Ovary (tissue), 9 donors: ENCODE measurements around the gene KLRC2. TPM values are rescaled to one million over a fixed set of nuclear protein-coding genes. Genes with fewer than 3 reads are reported as not detected.
"Not testable (repeated sequence)": the region's sequence is repeated elsewhere in the genome, so short reads cannot be mapped to it uniquely, and the experiment has no call there.

Source experiments
- DNase-seq, 5 donors: peaks; one replicate each; pipeline ENCODE4 v3.0.0-alpha.2; 2019 to 2020
- H3K27ac ChIP-seq, 2 donors: fragments of 200-600 bp; one replicate each; pipeline versions ENCODE4 v1.5.1 to v1.8.0; 2019 to 2022
- H3K27me3 ChIP-seq: fragments of 200-600 bp; one replicate; pipeline ENCODE4 v1.8.0; 2022
- H3K36me3 ChIP-seq: fragments of 200-600 bp; sonication (generic); one replicate; pipeline ENCODE4 v1.5.1; 2019
- H3K4me1 ChIP-seq: one replicate; pipeline ENCODE4 v1.8.1; 2013; ENCODE audit warnings: mild to moderate bottlenecking, moderate library complexity; ENCODE audit not compliant: insufficient read depth
- H3K4me3 ChIP-seq: fragments of 200-600 bp; sonication (generic); one replicate; pipeline ENCODE4 v1.5.1; 2017
- H3K9me3 ChIP-seq, 2 donors: fragments of 200-600 bp in 1 of 2; sonication (generic) in 1 of 2; one replicate each; pipeline versions ENCODE4 v1.5.1 to v1.8.1; 2013 to 2019; ENCODE audit warnings: mild to moderate bottlenecking in 1 of 2, moderate library complexity in 1 of 2
- CTCF ChIP-seq, 3 donors: fragments of 450-650 bp in 2 of 3; fragments of 200-600 bp in 1 of 3; IDR thresholded peaks; one replicate each; pipeline versions ENCODE4 v1.5.1 to v1.8.0; 2016 to 2022; ENCODE audit warnings: antibody characterized with exemption in 3 of 3, mild to moderate bottlenecking in 1 of 3
- EP300 ChIP-seq: sonication (generic); formaldehyde crosslinking; IDR thresholded peaks from one replicate; pipeline ENCODE4 v1.6.1; 2017; ENCODE audit warnings: antibody characterized with exemption
- POLR2A ChIP-seq: fragments of 450-650 bp; IDR thresholded peaks from one replicate; pipeline ENCODE4 v1.6.1; 2017; ENCODE audit warnings: antibody characterized with exemption, mild to moderate bottlenecking, moderate library complexity
- WGBS, 3 donors: extraction: QIAGEN DNeasy Blood & Tissue Kit in 1 of 3; methylation state at CpG; one replicate each; pipeline versions ENCODE4 v1.1.5 to v1.1.7; 2013 to 2017; 5-methylcytosine and 5-hydroxymethylcytosine counted together
- intact Hi-C, 4 donors: fragments of 100-400 bp; cut with DNase I; formaldehyde crosslinking; loops; one replicate each; pipeline versions ENCODE4 v1.11.0 to v1.15.1; 2022 to 2023
- polyA plus RNA-seq, 2 donors: library from polyadenylated mRNA; stranded (reverse); fragments of 200-250 nt in 1 of 2; fragments of 350-450 nt in 1 of 2; fragmentation: Illumina TruSeq in 1 of 2; extraction: RNeasy Lipid Tissue Mini Kit (QIAGEN cat#74804) in 1 of 2; gene quantifications; one replicate each; pipeline ENCODE4 v1.2.3, GENCODE V29; 2013 to 2014
- total RNA-seq, 7 donors: library from RNA; depleted of rRNA in 2 of 7; stranded (reverse); fragments of >200 nt in 2 of 7; fragmentation: NEBNext Ultra II Directional in 3 of 7; extraction: Animal tissue kit (Norgen Biotek cat#: 25700) in 3 of 7; gene quantifications; one replicate each; pipeline versions ENCODE4 v1.1.0 to v1.2.4, GENCODE V29; 2016 to 2023
- donor health status: DM: no; HTN: no; CAD: no; lungs with moderate emphysema.
- donor health status: DM: no; HTN: no; CAD: no.
- donor health status: Bipolar disorder and iron deficiency.
- donor health status: DM: yes; HTN: yes; CAD: no.
- donor health status: DM: no; HTN: no; CAD: no.
- donor health status: DM: yes; HTN: yes; CAD: no.

KLRC2 gene
- total and polyA plus RNA-seq, 9 donors: 0.15 to 2.6 (median 0.55) TPM; not detected in 2

DNA sequence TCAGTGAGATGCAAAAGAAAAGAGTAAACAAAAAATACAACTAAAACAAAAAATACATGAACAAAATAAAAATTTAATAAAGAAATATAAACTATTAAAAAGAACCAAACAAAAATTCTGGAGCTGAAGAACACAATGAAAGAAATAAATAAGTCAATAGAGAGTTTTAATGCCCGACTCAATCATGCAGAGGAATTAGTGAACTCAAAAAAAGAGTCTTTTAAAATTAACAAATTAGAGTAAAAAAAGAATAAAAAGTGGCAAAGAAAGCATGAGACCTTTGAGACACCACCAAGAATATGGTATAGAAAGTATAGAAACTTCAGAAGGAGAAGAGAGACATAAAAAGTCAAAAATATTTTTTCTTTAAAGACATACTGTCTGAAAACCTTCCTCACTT is 20.0 kb upstream of the KLRC2 start:
- intact Hi-C loops: no loop called here
- H3K4me1 ChIP-seq: no peaks in the 10 kb centered on the region
- no peak for DNase-seq
- WGBS, 3 donors: 83 to 92% (median 85%) methylated on average over 1 of the region's 1 CpG
- H3K9me3 ChIP-seq: no peaks in the 10 kb centered on the region
- no peak overlapping the region for H3K27ac ChIP-seq
- no peaks in the 10 kb centered on the region for H3K27me3 ChIP-seq
- H3K36me3 ChIP-seq: no peaks in the 10 kb centered on the region
- H3K4me3 ChIP-seq: no peak overlapping the region
- TF ChIP-seq EP300 (no peak), CTCF (IDR thresholded peaks at IDR 0.05) (no peak), POLR2A (no peak)

GRCh38 chr12:10454531-10454930 is 18.7 kb upstream of the KLRC2 start:
- H3K4me1 ChIP-seq: no peaks in the 10 kb centered on the region
- no peak for DNase-seq
- intact Hi-C loops: no loop called here
- no peak overlapping the region for H3K4me3 ChIP-seq
- H3K9me3 ChIP-seq: no peaks in the 10 kb centered on the region
- H3K27me3 ChIP-seq: no peaks in the 10 kb centered on the region
- H3K36me3 ChIP-seq: no peaks in the 10 kb centered on the region
- H3K27ac ChIP-seq: no peak overlapping the region
- no peak for TF ChIP-seq POLR2A
- no peak for TF ChIP-seq EP300
- TF ChIP-seq CTCF (IDR thresholded peaks at IDR 0.05): no peak
- 6 to 43% (median 11%) methylated on average over 1 of the region's 1 CpG for WGBS, 3 donors

GRCh38 chr12:10453156-10453555 is 17.3 kb upstream of the KLRC2 start, which contains the start of gene KLRC1:
Gene KLRC1 (minus strand): TSS chr12:10453377. CDS start chr12:10451156, 2,221 bp downstream.
- H3K9me3 ChIP-seq: no peaks in the 10 kb centered on the region
- no peaks in the 10 kb centered on the region for H3K27me3 ChIP-seq
- intact Hi-C loops: no loop called here
- no peak for DNase-seq
- H3K27ac ChIP-seq: no peak within 1 kb of the TSS
- H3K36me3 ChIP-seq: no peaks in the 10 kb centered on the region
- H3K4me1 ChIP-seq: no peaks in the 10 kb centered on the region
- TF ChIP-seq EP300 (no peak), POLR2A (no peak), CTCF (IDR thresholded peaks at IDR 0.05) (no peak)
- H3K4me3 ChIP-seq: no peak within 1 kb of the TSS
- WGBS, 3 donors: 63 to 73% (median 68%) methylated on average over 2 of the region's 2 CpGs

GRCh38 chr12:10448236-10448635 is 12.4 kb upstream of the KLRC2 start:
- WGBS, 3 donors: 95 to 99% (median 96%) methylated on average over 4 of the region's 4 CpGs
- intact Hi-C loops: no loop called here
- TF ChIP-seq POLR2A (no peak), EP300 (no peak), CTCF (IDR thresholded peaks at IDR 0.05) (no peak)
- Histone ChIP-seq H3K4me3 (no peak overlapping the region), H3K9me3 (no peaks in the 10 kb centered on the region), H3K4me1 (no peaks in the 10 kb centered on the region), H3K27ac (no peak overlapping the region), H3K36me3 (no peaks in the 10 kb centered on the region), H3K27me3 (no peaks in the 10 kb centered on the region)
- no peak for DNase-seq

DNA sequence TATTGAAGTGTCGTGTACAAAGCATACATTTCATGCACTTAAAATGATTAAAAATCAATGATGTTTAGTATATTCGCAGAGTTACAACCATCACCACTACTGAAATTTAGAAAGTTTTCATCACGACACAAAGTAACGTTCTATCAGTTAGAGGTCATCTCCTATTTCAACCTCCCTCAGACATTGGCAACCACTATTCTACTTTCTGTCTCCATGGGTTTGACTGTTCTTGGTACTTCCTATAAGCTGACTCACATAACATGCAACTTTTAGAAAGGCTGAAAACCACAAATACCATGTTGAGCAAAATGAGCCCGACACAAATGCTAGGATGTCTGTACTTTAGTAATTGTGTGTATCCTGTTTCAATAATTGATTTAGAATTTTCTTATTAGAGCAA is 10.2 kb upstream of the KLRC2 start:
- DNase-seq, H3K9me3 ChIP-seq, H3K36me3 ChIP-seq, H3K27me3 ChIP-seq, intact Hi-C loops, H3K4me3 ChIP-seq, H3K4me1 ChIP-seq, H3K27ac ChIP-seq: not testable (repeated sequence)
- WGBS, 3 donors: 77 to 80% (median 78%) methylated on average over 5 of the region's 5 CpGs

- H3K4me3 ChIP-seq, H3K36me3 ChIP-seq, H3K27ac ChIP-seq, H3K9me3 ChIP-seq, DNase-seq, H3K4me1 ChIP-seq, H3K27me3 ChIP-seq, intact Hi-C loops: not testable (repeated sequence)
- WGBS, 3 donors: 93 to 94% (median 93%) methylated on average over 8 of the region's 8 CpGs
Observed at GRCh38 chr12:10441144-10441543, 5.3 kb upstream of the KLRC2 start.

DNA sequence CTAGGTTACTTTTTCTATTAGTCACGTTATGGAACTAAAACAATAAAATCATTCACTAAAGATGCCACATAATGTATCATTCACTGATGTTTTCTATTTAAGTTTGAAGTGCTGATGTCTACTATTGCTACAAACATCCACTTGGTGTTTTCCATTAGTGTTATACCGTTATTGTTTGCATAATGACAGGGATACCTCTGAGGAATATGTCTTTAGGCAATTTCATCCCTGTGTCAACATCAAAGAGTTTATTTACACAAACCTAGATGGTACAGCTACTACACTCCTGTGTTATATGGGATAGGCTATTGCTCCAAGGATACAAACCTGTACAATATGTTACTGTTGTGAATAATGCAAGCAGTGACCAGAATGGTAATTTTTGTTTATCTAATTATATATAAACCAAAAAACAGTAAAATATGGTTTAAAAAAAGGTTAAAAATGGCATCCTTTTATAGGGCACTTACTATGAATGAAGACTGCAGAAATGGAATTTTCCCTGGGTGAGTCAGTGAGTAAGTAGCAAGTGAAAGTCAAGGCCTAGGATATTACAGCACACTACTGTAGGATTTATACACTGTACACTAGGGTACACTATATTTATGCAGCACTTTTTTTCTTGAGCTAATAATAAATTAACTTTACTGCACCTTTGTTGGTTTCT is 3.9 kb upstream of the KLRC2 start:
- H3K36me3 ChIP-seq, DNase-seq, H3K4me1 ChIP-seq, H3K27me3 ChIP-seq, H3K27ac ChIP-seq, intact Hi-C loops, H3K4me3 ChIP-seq, H3K9me3 ChIP-seq: not testable (repeated sequence)
- 71 to 80% (median 71%) methylated on average over 2 of the region's 2 CpGs for WGBS, 3 donors

DNA sequence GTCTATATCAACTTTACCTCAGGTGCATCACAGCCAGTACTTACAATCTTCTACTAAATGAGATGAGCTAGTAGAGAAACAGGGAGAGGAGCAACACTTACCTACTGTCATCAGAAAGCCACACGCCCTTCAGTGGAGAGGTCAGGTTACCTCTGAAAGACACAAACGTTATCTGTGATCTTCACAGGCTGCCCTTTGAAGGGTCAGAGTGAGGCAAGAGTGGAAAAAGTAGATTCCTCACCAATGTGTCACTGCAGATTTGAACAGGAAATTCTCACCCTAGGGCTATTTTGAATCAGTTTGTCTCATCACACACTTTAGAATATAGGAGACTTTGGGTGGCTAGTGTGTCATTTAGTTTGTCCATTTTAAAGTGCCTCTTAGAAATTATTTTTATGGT is 1.8 kb upstream of the KLRC2 start:
- DNase-seq, H3K27ac ChIP-seq, H3K4me1 ChIP-seq, H3K4me3 ChIP-seq, intact Hi-C loops, H3K27me3 ChIP-seq, H3K9me3 ChIP-seq, H3K36me3 ChIP-seq: not testable (repeated sequence)
- WGBS, 3 donors: 55% methylated on average over 2 of the region's 2 CpGs; no CpG with 5 or more reads in 2 of the 3 donors
